GM23338 (cell line): ENCODE results near the gene BARHL2. TPM values are rescaled to one million over a fixed set of nuclear protein-coding genes. Genes with fewer than 3 reads are reported as not detected.

ENCODE experiments used
- ATAC-seq: fragments of 200-7000 bp; cut with Tn5 transposase; 3 replicates; pipeline ENCODE4 v1.9.1; 2020
- DNase-seq: peaks from one replicate; pipeline ENCODE4 v3.0.0-alpha.2; 2015; ENCODE audit warnings: low spot score
- H2AFZ ChIP-seq: fragments of 200-600 bp; sonication (generic); 2 replicates; pipeline ENCODE4 v1.8.0; 2016; ENCODE audit warnings: antibody characterized with exemption, mild to moderate bottlenecking, moderate library complexity
- H3F3A ChIP-seq: fragments of 200-600 bp; sonication (generic); replicated peaks from 2 replicates; pipeline ENCODE4 v1.8.0; 2017; ENCODE audit warnings: antibody characterized with exemption, mixed run types, low read depth
- H3K27ac ChIP-seq: fragments of 200-600 bp; sonication (generic); 2 replicates; pipeline ENCODE4 v1.6.1; 2016; ENCODE audit warnings: low read depth
- H3K27me3 ChIP-seq: fragments of 200-600 bp; sonication (generic); 2 replicates; pipeline ENCODE4 v1.8.0; 2016; ENCODE audit warnings: mild to moderate bottlenecking, mixed run types, moderate library complexity; ENCODE audit not compliant: insufficient read depth
- H3K36me3 ChIP-seq: fragments of 200-600 bp; sonication (generic); 2 replicates; pipeline ENCODE4 v1.8.0; 2016; ENCODE audit warnings: mild to moderate bottlenecking; ENCODE audit not compliant: insufficient read depth
- H3K4me1 ChIP-seq: fragments of 200-600 bp; sonication (generic); 2 replicates; pipeline ENCODE4 v1.8.0; 2016; ENCODE audit warnings: mild to moderate bottlenecking, moderate library complexity; ENCODE audit not compliant: insufficient read depth
- H3K4me2 ChIP-seq: fragments of 200-600 bp; sonication (generic); 2 replicates; pipeline ENCODE4 v1.7.1; 2017; ENCODE audit warnings: mixed run types
- H3K4me3 ChIP-seq: fragments of 200-600 bp; sonication (generic); 2 replicates; pipeline ENCODE4 v1.6.1; 2016; ENCODE audit warnings: mixed run types
- H3K79me2 ChIP-seq: fragments of 200-600 bp; sonication (generic); replicated peaks from 2 replicates; pipeline ENCODE4 v1.8.0; 2017; ENCODE audit warnings: mild to moderate bottlenecking; ENCODE audit not compliant: insufficient read depth
- H3K9me2 ChIP-seq: fragments of 200-600 bp; sonication (generic); 2 replicates; pipeline ENCODE4 v1.8.0; 2017; ENCODE audit not compliant: insufficient read depth
- H4K20me1 ChIP-seq: fragments of 200-600 bp; sonication (generic); replicated peaks from 2 replicates; pipeline ENCODE4 v1.8.0; 2017; ENCODE audit warnings: mild to moderate bottlenecking; ENCODE audit not compliant: insufficient read depth
- H3K27ac Mint-ChIP-seq: 2 replicates; pipeline ENCODE4 v1.8.0; 2020; ENCODE audit warnings: inconsistent platforms, mild to moderate bottlenecking, moderate library complexity, mixed read lengths
- H3K27me3 Mint-ChIP-seq: 3 replicates; pipeline ENCODE4 v1.8.0; 2022; ENCODE audit warnings: low read depth, mild to moderate bottlenecking, moderate library complexity, mixed read lengths, inconsistent platforms; ENCODE audit not compliant: insufficient read depth, poor library complexity
- H3K36me3 Mint-ChIP-seq: 3 replicates; pipeline ENCODE4 v1.8.0; 2021; ENCODE audit warnings: low read depth, mild to moderate bottlenecking, inconsistent platforms, moderate library complexity, mixed read lengths
- H3K4me1 Mint-ChIP-seq: 3 replicates; pipeline ENCODE4 v1.8.0; 2020; ENCODE audit warnings: mild to moderate bottlenecking, inconsistent platforms, mixed read lengths
- H3K4me3 Mint-ChIP-seq: 3 replicates; pipeline ENCODE4 v1.8.0; 2021; ENCODE audit warnings: moderate library complexity, mild to moderate bottlenecking, inconsistent platforms, mixed read lengths
- H3K9me3 Mint-ChIP-seq: 3 replicates; pipeline ENCODE4 v1.8.0; 2020; ENCODE audit warnings: moderate library complexity, mild to moderate bottlenecking, inconsistent platforms, mixed read lengths
- ETS1 ChIP-seq: IDR thresholded peaks from 2 replicates; pipeline ENCODE4 v1.6.1; 2016; ENCODE audit warnings: antibody characterized with exemption
- EZH2 ChIP-seq: fragments of 200-600 bp; sonication (generic); IDR thresholded peaks from one replicate; pipeline ENCODE4 v1.8.0; 2017; ENCODE audit warnings: antibody characterized with exemption, mild to moderate bottlenecking, low read depth; ENCODE audit not compliant: unreplicated experiment
- EZH2phosphoT487 ChIP-seq: fragments of 200-600 bp; sonication (generic); IDR thresholded peaks from one replicate; pipeline ENCODE4 v1.8.1; 2018; ENCODE audit warnings: antibody characterized with exemption; ENCODE audit not compliant: unreplicated experiment
- JUNB ChIP-seq: IDR thresholded peaks from one replicate; pipeline ENCODE4 v1.6.1; 2016; ENCODE audit warnings: antibody characterized with exemption; ENCODE audit not compliant: unreplicated experiment
- NANOG ChIP-seq: IDR thresholded peaks from 2 replicates; pipeline ENCODE4 v1.6.1; 2016; ENCODE audit warnings: antibody characterized with exemption, borderline replicate concordance
- POLR2AphosphoS5 ChIP-seq: IDR thresholded peaks from 2 replicates; pipeline ENCODE4 v1.6.1; 2016; ENCODE audit warnings: antibody characterized with exemption, low read depth
- REST ChIP-seq: IDR thresholded peaks from one replicate; pipeline ENCODE4 v1.6.1; 2018; ENCODE audit warnings: antibody characterized with exemption; ENCODE audit not compliant: unreplicated experiment
- ZNF114 ChIP-seq: fragments of 250-450 bp; sonication (Bioruptor Pico); IDR thresholded peaks from 2 replicates; pipeline ENCODE4 v1.5.0; 2020; ENCODE audit warnings: mild to moderate bottlenecking, moderate library complexity
- ZNF331 ChIP-seq: fragments of 250-450 bp; sonication (Bioruptor Pico); IDR thresholded peaks from 2 replicates; pipeline ENCODE4 v1.5.0; 2020; ENCODE audit warnings: low read depth, mild to moderate bottlenecking, moderate library complexity
- polyA plus RNA-seq: library from polyadenylated mRNA; unstranded; fragments of >200 nt; fragmentation: Nextera tagmentation; extraction: Ambion mirVana; gene quantifications from 2 replicates; pipeline ENCODE4 v1.2.1, GENCODE V29; 2016
- total RNA-seq: library from RNA; depleted of rRNA; stranded (reverse); fragments of >200 nt; shearing (Covaris generic); gene quantifications from 2 replicates; pipeline ENCODE4 v1.2.3, GENCODE V29; 2014

The BARHL2 gene
- total and polyA plus RNA-seq, 2 experiments from 2014 or later, result not detected

- Histone ChIP-seq H3F3A (peaks cover 44% of the 10 kb centered on the region), H2AFZ (no peak overlapping the region), H3K27ac (no peak overlapping the region), H3K27me3 (peaks cover 99% of the 10 kb centered on the region), H3K9me2 (no peaks in the 10 kb centered on the region), H3K4me3 (peak overlapping the region; percentile 26), H3K4me1 (peaks cover 77% of the 10 kb centered on the region), H4K20me1 (peaks cover 26% of the 10 kb centered on the region), H3K4me2 (peak overlapping the region; percentile 80), H3K36me3 (no peaks in the 10 kb centered on the region), H3K79me2 (no peaks in the 10 kb centered on the region)
- TF ChIP-seq POLR2AphosphoS5, result no peak
- no peak for TF ChIP-seq JUNB
- TF ChIP-seq ETS1, result no peak
- TF ChIP-seq REST, result no peak
- TF ChIP-seq ZNF331, result no peak
- TF ChIP-seq ZNF114 (CRISPR knock-in tag), result no peak
- no peak for TF ChIP-seq EZH2phosphoT487
- TF ChIP-seq NANOG, result no peak
- Mint-ChIP-seq H3K27ac (no peak overlapping the region), H3K36me3 (no peaks in the 10 kb centered on the region), H3K4me1 (peaks cover 55% of the 10 kb centered on the region), H3K9me3 (peaks cover 5% of the 10 kb centered on the region; the same call in 1 of the 3 replicates), H3K4me3 (no peak overlapping the region), H3K27me3 (peaks cover 97% of the 10 kb centered on the region)
- peak; percentile 65 for DNase-seq
- peak; percentile 11 for ATAC-seq
These were observed 3.2 kb downstream of the BARHL2 start for GRCh38 chr1:90713741-90714509.

GRCh38 chr1:90712915-90713730, 4.0 kb downstream of the BARHL2 start:
- Histone ChIP-seq H3K79me2 (no peaks in the 10 kb centered on the region), H3F3A (peaks cover 41% of the 10 kb centered on the region), H3K9me2 (no peaks in the 10 kb centered on the region), H3K4me2 (peak overlapping the region; percentile 80), H4K20me1 (peaks cover 26% of the 10 kb centered on the region), H3K27me3 (peaks cover 99% of the 10 kb centered on the region), H3K4me3 (peak overlapping the region; percentile 26), H3K27ac (no peak overlapping the region), H3K4me1 (peaks cover 83% of the 10 kb centered on the region), H3K36me3 (no peaks in the 10 kb centered on the region), H2AFZ (no peak overlapping the region)
- H3K9me3 Mint-ChIP-seq, result peaks cover 5% of the 10 kb centered on the region; the same call in 2 of the 3 replicates
- ATAC-seq (no peak), DNase-seq (no peak)
- peaks cover 97% of the 10 kb centered on the region for H3K27me3 Mint-ChIP-seq
- TF ChIP-seq EZH2 (peak; percentile 71), NANOG (no peak)
- no peaks in the 10 kb centered on the region for H3K36me3 Mint-ChIP-seq
- H3K4me1 Mint-ChIP-seq, result peaks cover 54% of the 10 kb centered on the region
- peak overlapping the region; percentile 51; the same call in 1 of the 3 replicates for H3K4me3 Mint-ChIP-seq
- no peak overlapping the region for H3K27ac Mint-ChIP-seq
